ENCODE results near the gene SPEM3.

DNA sequence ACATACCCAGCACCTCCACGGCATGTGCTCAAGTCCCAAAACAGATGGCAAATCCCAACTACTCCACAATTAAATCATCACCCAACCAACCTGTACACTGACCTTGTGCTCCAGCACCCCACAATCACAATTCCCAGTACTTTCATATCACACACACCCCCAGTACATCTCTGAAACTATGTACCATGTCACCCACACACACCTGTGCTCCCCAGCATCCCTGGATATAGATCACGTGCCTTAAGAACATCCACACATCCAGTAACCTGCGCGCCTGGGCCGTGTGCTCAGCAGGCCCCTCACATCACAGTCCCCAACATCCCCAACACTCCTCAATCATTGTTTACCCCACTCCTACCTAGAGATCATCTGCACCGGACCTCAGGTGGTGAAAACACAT is 18.9 kb upstream of the SPEM3 start:
- TF ChIP-seq CTCF (IDR thresholded peaks at IDR 0.05) (no peak), ZFX (IDR thresholded peaks at IDR 0.05; ENCODE audit: borderline replicate concordance) (no peak)

Data from 22Rv1 (cell line).